Measurements from ENCODE around the gene ZNF878.
"Not testable (repeated sequence)": the region's sequence is repeated elsewhere in the genome, so short reads cannot be mapped to it uniquely, and the experiment has no call there.

The ZNF878 gene

DNA sequence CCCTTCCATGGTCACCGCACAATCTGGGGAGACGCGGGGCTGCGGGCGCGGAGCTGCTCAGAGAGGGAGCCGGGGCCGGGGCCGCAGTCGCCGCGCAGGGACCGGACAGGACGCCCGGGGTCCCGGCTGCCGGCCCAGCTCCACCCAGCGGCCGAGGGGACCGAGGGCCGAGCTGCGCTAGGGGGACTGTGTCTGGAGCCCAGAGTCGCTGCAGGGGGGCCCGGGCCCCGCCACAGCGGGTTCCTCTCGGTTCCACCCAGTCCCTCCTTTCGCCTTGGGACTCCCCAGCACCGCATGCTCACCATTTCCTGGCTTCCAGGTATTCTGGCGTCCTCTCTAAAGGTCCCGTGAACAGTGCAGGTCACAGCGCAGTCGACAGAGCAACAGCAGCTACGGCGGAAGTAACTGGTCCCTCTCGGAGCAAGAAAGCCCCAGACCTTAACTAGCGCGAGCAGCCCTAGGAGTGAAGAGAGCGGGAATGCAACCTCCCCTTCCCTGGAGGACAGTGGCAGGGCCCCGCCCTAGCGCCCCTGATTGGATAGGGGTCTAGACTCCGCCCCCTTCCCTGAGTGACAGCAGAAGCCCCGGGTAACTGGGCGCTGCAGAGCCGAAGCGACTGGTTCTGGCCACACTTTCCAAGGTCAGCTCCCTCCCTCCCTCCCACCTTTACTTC is at the start of gene ZNF878:
Gene ZNF878, minus strand, starts transcription at position 465 of the 673 bp plus-strand sequence. Its CDS starts 160 bp downstream, at position 305.
- no peak for DNase-seq (ENCODE audit: low read depth, low spot score)

DNA sequence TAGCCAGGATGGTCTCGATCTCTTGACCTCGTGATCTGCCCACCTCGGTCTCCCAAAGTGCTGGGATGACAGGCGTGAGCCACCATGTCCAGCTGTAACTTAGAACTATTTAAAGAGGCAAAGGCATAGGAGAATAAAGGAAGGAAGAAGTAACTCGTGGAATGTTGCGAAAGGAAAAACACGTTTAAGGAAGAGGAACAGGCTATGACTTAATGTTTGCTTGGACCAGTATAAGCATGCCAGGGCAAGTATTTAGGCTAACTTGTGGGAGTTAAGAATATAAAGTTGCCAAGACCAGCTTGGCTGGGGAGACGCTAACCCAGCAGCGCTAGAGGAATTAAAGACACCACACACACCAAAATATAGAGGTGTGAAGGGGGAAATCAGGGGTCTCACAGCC is 45.3 kb upstream of the ZNF878 start:
- no peak for DNase-seq (ENCODE audit: low read depth, low spot score)

DNA sequence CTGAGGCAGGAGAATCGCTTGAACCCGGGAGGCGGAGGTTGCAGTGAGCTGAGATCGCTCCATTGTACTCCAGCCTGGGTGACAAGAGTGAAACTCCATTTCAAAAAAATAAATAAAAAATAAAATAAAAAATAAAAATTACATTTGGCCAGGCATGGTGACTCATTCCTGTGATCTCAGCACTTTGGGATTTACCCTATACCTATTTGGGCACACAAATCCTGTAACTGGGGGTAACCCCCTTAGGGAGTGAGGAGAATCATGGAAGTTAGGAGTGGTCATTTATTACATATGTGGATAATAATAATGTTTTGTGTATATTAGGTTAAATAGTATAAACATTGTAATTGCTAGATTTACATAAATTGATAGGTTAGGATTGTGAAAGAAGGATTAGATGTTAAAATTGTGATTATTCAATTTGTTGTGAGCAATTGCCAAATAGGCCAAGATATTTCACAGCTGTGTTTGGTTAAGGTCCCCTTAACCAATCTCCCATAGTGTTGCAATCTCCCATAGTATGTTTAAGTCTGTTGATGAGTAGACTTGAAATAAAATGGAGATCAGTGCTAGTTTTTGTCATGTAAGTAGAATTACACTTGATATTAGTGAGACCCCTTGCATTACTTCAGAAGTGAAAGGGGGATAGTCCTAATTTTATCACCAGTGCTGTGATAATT is 42.5 kb upstream of the ZNF878 start:
- DNase-seq (ENCODE audit: low read depth, low spot score), result no peak

DNA sequence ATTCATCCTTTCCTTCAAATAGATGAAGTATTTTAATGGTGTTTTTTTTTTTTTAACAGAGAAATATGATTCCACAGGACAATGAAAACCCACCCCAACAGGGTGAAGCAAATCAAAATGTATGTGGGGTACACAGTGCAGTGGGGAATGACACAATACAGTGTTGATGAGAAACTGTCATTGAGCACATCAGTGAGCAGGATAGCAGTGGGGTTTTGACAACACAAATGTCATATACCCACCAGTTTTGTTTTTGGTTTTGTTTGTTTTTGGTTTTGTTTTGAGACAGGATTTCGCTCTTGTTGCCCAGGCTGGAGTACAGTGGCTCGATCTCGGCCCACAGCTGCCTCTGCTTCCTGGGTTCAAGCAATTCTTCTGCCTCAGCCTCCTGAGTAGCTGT is 41.0 kb upstream of the ZNF878 start:
- DNase-seq (ENCODE audit: low read depth, low spot score), result no peak

DNA sequence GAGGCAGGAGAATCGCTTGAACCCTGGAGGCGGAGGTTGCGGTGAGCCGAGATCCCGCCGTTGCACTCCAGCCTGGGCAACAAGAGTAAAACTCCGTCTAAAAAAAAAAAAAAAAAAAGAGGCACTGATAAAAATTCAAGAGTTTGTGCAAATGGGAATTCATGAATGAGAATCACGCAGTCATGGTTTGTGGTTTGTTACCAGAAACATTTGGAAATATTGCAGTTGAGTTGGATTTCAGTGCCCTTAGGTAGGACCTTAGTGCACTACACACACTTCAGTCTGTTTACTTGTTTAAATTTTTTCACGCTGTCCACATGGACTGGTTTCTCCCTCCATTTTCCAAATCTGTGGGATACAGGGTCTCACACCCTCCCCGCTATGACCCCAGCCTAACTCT is 40.2 kb upstream of the ZNF878 start:
- no peak for DNase-seq (ENCODE audit: low read depth, low spot score)

DNA sequence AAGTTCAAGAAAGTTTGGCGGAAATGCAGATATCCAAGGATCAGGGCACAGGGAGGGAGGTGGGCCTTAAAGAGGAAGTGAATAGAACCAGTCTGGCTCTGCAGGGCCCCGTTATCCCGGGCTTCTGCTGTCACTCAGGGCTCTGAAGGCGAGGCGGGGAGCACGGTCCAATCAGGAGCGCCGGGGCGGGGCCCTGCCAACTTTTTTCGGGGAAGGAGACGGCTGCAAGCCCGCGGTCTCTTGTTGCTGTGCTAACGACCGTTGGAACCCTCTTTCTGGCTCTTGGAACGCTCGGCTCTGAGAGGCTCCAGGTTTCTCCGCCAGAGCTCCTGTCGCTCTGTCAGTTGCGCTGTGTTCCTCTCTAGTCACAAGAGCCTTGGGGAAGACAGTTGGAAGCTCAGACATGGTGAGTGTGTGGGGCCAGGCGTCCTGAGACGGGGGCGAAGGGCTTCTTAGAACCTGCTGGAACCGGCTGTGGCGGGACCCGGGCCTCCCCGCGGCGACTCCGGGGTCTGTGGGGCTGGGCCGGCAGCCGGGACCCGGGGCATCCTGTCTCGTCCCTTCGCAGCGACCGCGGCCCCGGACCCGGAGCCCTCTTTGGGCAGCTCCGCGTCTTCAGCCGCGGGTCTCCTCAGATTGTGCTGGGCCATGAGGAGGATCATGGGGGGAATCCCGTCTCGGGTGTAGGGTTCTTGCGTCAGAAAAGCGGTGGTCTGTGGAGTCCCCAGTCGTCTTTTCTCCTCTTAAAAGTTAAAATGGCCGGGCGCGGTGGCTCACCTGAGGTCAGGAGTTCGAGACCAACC is 39.5 kb upstream of the ZNF878 start:
- peak; percentile 39 for DNase-seq (ENCODE audit: low read depth, low spot score)

- DNase-seq (ENCODE audit: low read depth, low spot score), result peak; percentile 17
These were observed 38.0 kb upstream of the ZNF878 start for GRCh38 chr19:12090807-12091206.

- no peak for DNase-seq (ENCODE audit: low read depth, low spot score)
These were observed 32.5 kb upstream of the ZNF878 start for GRCh38 chr19:12085074-12085818.

DNA sequence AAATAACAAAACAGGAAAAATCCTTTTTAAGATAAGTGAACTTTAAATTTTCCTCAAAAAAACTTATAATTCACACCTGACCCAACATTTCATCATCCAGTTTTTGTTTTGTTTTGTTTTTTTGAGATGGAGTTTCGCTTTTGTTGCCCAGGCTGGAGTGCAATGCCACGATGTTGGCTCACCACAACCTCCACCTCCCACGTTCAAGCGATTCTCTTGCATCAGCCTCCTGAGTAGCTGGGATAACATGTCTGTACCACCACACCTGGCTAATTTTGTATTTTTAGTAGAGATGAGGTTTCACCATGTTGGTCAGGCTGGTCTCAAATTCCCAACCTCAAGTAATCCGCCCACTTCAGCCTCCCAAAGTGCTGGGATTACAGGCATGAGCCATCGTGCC is 30.6 kb upstream of the ZNF878 start:
- not testable (repeated sequence) for DNase-seq (ENCODE audit: low read depth, low spot score)

DNA sequence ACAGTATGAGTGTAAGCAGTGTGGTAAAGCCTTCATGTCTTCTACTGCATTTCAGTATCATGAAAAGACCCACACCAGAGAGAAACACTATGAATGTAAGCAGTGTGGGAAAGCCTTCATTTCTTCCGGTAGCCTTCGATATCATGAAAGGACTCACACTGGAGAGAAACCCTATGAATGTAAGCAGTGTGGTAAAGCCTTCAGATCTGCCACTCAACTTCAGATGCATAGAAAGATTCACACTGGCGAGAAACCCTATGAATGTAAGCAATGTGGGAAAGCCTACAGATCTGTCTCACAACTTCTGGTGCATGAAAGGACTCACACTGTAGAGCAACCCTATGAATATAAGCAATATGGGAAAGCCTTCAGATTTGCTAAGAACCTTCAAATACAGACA is 24.6 kb upstream of the ZNF878 start:
- no peak for DNase-seq (ENCODE audit: low read depth, low spot score)

DNA sequence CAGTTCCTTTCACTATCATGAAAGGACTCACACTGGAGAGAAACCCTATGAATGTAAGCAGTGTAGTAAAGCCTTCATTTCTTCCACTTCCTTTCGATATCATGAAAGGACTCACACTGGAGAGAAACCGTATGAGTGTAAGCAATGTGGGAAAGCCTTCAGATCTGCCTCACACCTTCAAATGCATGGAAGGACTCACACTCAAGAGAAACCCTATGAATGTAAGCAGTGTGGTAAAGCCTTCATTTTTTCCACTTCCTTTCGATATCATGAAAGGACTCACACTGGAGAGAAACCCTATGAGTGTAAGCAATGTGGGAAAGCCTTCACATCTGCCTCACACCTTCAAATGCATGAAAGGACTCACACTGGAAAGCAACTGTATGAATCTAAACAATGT is 23.6 kb upstream of the ZNF878 start:
- DNase-seq (ENCODE audit: low read depth, low spot score), result not testable (repeated sequence)

- DNase-seq (ENCODE audit: low read depth, low spot score), result no peak
These were observed 22.9 kb upstream of the ZNF878 start for GRCh38 chr19:12075538-12076139.

DNA sequence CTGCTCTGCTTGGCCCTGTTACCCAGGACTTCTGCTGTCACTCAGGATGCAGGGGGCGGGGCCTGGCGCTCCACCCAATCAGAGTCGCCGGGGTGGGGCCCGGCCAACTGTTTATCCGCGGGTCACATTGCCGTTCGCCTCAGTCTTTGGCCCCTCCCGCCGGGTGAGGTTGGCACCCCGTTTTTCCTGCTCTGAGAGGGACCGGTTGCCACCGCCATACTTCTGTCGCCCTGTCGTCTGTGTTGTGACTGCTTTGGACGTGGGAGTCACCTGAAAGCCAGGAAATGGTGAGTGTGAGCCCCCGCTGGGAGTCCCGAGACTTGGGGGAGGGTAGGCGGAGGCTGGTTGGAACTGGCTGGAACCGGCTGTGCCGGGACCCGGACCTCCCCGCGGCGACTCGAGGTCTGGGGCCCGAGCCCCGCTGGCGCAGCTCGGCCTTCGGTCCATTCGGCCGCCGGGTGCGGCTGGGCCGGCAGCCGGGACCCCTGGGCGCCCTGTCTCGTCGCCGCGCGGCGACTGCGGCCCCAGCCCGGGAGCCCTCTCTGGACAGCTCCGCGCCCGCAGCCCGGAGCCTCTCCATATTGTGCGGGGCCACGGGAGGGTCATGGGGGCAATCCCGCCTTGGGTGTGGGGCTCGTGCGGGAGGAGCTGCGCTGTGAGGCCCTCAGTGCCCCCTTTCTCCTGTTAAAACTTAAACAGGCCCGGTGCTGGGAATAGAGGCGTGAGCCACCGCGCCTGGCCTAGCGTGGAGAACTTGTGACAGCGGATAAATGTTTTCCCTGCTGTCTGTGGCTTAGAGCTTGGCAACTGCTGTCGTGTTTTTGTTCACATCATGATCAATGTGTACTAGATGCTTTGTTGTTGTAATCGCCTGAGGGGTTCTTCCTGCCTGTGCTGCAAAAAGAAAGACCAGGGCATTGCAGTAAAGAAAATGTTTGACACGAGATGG is 12.1 kb upstream of the ZNF878 start, which contains the start of gene ZNF844:
Gene ZNF844, plus strand, starts transcription at position 142 of the 949 bp plus-strand sequence. Its CDS starts 143 bp downstream, at position 285.
- peak; percentile 62 for DNase-seq (ENCODE audit: low read depth, low spot score)

GRCh38 chr19:12055784-12056183 is 3.0 kb upstream of the ZNF878 start:
- DNase-seq (ENCODE audit: low read depth, low spot score), result no peak

DNA sequence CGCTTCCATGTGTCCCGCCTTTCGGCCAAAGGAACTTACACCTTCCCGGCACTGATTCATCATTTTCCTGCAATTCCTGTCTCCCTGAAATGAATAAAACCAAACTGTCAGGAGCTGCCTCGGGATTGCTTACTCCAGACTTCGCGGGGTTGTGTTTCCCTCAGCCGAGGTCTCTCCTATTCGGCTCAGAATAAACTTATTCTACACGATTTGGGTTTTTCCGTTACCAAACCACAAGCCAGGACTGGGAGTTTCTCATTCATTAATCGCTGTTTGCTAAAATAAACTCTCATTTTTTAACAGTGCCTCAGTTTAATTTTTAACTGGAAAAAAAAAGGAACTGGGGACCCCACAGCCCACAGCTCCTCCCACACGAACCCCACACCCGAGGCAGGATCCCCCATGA is 667 bp downstream of the ZNF878 start:
- no peak for DNase-seq (ENCODE audit: low read depth, low spot score)

DNA sequence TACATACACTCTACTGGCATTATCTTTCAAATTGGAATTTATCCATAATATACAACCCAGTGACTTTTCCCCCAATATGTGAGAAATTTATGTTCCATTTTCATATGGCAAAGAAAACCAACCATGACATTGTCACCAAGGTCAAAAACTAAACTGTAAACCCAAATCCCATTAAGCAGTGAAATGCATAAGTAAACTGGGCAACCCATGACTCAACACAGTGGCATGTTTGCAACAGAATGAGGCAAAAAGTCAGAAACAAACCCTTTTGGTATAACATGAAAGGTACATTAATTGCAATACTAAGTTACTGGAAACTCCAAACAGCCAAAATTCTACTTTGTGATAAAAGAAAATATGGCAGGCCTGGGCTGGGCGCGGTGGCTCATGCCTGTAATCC is 4.9 kb downstream of the ZNF878 start:
- DNase-seq (ENCODE audit: low read depth, low spot score), result no peak

- DNase-seq (ENCODE audit: low read depth, low spot score), result no peak
These were observed 8.9 kb downstream of the ZNF878 start for GRCh38 chr19:12043752-12044422.

DNA sequence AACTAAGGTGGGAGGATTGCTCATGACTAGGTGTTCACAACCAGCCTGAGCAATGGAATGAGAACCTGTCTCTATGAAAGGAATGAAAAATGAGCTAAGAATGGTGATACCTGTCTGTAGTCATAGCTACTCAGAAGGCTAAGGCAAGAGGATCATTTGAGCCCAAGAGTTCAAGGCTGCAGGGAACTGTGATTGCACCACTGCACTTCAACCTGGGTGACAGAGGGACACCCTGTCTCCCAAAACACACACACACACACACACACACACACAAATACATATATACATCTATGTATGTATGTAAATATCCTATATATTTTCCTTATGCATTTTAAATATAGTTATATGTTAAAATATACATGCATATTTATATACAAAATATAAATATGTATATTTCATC is 9.9 kb downstream of the ZNF878 start:
- no peak for DNase-seq (ENCODE audit: low read depth, low spot score)
